HG03097 (cell line): ENCODE measurements around the gene EHMT1.
"Not testable (repeated sequence)": the region's sequence is repeated elsewhere in the genome, so short reads cannot be mapped to it uniquely, and the experiment has no call there.

Experiments
- ATAC-seq: cut with Tn5 transposase; IDR thresholded peaks from one replicate; pipeline ENCODE4 v1.9.1; 2021; ENCODE audit not compliant: unreplicated experiment, low FRiP score

EHMT1 gene

DNA sequence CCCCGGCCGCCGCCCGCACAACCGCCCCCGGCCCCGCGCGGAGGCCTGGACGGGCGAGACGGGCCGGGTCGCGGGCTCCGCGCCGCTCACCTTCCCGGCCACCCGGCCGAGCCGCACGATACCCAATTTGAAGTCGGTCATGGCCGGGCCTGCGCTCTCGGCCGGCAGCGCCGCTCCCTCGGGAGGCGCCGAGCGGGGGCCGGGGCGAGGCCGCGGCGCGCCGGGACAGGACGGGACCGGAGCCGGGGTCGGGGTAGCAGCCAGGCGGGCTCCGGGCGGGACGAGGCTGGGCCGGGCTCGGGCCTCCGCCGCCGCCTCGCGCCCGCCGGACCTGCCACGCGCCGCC, 28.7 kb upstream of the EHMT1 start:
- ATAC-seq = no peak

DNA sequence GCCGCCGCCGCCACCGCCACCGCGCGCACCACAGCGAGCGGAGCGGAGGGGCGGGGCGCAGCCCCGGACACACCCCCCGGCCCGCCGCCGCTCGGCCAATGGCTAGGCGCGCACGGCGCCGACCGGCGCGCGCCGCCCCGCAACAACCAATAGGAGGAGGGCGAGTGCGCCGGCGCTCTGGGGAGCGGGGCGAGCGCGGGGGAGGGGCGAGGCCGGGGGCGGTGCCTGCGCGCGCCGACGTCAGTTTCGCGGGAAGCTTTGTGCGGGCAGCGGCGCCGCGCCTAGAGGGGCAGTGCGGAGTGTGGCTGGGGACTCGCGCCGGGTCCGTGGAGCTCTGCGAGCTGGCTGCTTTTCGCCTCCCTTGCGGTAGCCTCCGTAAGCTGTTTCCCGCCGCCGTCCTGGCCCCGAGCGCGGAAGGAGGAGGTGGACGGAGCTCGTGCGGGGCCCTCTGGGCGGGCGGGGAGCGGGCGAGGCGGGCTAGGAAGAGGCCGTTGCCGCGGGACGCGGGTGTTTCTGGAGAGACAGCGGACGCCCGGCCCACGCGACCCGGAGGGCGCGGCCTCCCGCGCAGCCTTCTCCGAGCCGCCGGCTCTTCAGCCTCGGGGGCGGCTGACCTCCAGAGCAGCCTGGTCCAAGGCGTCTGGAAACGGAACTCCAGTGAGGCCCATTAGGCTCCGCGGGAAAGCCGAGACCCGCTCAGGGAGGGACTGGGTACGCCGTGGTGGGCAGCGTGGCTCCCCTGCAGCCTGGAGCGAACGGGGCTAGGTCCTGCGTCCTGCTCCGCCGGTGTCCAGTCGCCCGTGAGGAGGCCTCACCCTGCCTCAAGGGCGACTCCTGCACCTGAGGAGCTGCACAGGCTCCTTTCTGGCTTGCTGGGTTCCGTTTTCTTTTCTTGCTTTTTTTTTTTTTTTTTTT, 28.1 kb upstream of the EHMT1 start, which contains the start of gene ZMYND19:
TSS of gene ZMYND19 (minus strand) at position 44 of the 915 bp plus-strand sequence. CDS start 249 bp downstream, outside the sequence.
- peak; percentile 81 for ATAC-seq

DNA sequence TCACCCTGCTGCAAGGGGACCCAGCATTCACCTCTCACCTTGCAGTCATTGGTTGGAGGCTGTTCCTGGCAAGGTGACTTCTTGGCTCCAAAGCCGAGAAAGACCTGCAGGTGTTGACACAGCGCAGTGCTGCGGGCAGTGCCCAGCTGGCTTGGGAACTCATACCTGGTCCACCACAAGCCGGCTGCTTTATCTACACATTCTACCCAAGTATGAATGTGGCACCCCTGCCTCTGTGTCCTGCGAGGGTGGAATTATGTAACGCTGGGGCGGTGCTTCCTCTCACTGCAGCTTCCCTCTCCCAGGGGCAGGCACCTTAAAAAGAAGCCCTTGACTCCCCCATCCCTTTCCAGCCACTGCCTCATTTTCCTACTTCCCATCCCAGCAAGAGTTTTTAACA, 26.0 kb upstream of the EHMT1 start:
- ATAC-seq = no peak

DNA sequence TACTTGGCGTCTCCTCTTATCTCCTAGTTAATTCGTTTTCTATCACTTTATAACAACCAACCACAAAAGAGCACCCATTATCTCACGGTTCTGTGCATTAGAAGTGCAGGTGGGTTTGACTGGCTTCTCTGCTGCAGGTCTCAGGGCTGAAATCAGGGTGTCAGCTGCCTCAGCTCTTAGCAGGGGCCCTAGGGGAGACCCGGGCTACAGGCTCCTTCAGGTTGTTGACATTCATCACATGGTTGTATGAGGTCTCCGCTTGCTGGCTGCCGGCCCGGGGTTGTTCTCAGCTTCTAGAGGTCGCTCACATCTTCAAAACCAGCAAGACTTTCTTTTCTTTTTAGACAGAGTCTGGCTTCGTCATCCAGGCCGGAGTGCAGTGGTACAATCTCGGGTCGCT, 25.6 kb upstream of the EHMT1 start:
- no peak for ATAC-seq

DNA sequence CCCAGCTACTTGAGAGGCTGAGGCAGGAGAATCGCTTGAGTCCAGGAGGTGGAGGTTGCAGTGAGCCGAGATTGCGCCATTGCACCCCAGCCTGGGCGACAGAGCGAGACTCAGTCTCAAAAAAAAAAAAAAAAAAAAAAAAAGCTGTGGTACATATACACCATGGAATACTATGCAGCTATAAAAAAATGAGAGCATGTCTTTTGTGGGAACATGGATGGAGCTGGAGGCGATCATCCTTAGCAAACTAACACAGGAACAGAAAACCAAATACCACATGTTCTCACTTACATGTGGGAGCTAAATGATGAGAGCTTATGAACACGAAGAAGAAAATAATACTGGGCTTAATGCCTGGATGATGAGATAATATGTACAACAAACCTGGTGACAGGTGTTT, 22.2 kb upstream of the EHMT1 start:
- ATAC-seq = not testable (repeated sequence)

DNA sequence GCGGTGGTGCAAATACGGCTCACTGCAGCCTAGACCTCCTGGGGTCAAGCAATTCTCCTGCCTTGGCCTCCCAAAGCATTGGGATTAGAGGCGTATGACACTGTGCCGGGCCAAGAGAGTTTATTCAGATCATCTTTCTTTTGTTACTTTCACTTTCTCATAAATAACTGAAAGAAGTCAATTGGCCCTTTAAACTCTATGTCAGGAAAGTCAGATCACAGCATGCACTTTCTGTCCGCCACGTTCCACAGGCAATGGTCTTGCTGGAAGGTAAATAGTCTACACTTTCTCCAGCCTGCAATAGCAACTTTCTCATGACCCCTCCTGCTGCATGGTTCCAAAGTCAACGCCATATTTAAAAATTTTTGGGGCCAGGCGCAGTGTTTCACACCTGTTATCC, 19.9 kb upstream of the EHMT1 start:
- no peak for ATAC-seq

DNA sequence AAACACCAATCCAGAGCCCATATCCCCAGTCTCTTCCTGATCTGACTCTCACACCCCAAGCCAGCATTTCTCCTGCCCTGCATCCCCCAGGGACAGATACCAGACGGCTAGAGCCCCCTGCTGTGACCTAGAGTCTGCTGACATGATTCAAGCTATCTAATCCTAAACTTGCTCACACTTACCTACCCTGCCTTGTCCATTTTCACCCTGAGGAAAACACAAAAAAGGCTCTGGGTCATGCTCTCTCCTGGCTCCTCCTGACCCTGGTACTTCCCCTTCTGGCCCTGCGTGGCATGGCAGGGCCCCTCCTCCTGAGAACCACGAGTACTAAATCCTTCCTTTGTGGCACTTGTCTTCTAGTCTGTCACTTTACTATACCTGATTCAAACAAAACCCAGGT, 16.1 kb upstream of the EHMT1 start:
- ATAC-seq = no peak

DNA sequence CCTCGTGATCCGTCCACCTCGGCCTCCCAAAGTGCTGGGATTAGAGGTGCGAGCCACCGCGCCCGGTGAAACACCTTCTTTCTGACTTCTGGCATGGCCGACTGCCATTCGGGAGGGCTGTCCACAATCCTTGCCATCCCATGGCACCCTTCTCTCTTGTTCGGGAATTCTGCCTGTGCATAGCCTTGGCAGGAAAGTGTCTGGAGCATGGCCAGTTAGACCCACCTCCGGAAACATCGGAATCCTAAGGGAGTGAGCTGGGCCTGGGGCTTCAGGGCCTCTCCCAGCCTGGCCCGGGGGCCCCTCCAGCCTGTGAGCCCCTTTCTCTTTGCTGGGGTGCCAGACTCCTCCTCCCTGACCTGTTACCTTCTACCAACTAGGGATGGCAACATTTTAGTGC, 14.9 kb upstream of the EHMT1 start:
- ATAC-seq = no peak

DNA sequence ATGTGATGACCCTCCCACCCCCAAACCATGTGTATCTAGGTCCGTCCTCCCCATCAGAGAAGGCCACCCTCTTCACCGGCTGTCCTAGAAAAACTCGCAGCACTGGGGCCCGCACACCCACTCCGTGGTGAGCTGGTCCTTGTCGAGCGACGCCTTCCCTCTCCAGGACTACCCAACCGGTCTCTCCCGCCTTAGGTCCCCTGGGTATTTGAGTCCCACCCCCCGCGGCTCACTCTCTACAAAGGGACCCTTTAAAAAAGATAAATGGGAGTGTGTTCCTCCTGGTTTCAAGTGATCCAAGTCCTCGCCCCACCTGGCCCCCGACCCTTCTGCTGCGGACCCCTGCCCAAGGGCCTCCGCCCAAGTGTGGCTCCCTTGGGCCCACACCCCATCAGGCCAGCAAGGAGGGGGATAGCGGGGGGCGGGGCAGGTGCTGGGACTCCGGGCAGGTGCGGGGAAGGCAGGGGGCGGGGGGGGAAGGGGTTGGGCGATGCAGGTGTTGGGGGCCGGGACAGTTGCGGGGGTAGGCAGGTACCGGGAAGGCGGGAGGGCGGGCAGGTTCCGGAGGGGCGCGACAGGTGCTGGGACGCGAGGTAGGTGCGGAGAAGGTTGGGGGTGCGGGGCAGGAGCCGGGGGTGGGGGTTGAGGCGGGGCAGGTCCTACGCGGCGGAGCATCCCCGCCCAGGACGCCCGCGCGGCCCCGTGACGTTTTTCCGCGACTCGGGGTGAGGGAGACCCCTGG, 14.3 kb upstream of the EHMT1 start:
- no peak for ATAC-seq

DNA sequence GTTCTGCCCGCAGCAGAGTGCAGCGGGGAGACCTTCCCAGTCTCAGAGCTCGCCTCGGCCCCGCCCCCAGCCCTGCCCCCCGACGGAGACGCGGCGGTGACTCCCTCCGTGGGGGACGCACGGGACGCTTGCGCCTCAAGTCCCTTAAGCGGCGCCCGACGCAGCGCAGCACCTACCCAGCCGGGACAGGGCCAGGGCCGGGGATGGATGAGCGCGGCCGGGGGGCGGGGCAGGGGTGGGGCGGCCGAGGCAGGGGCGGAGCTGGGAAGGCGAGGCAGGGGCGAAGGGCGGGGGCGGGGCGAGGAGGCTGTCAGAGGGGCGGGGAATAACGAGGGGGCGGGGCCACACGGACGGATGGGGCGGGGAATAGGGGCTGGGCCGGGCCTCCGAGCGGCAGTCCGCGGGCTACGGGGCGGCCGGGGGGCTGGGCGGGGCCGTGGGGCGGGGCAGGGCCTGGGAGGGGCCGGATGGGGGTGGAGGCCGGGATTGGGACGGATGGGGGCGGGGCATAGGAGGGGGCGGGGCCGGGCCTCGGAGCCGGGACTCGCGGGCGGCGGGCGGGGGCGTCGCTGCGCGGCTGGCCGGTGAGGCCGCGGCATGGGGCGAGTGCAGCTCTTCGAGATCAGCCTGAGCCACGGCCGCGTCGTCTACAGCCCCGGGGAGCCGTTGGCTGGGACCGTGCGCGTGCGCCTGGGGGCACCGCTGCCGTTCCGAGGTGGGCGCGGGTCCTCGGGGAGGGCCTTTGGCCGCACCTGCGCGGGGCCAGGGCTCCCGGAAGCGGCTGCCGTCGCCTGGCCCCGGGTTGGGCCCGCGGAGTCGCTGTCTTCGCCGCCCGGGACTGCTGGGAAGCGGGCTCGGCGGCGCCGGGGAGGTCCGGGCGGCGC, 13.4 kb upstream of the EHMT1 start, which contains the start of gene ARRDC1:
TSS of gene ARRDC1 (plus strand) at position 566 of the 884 bp plus-strand sequence. CDS start at position 598, 32 bp downstream.
- peak; percentile 62 for ATAC-seq

DNA sequence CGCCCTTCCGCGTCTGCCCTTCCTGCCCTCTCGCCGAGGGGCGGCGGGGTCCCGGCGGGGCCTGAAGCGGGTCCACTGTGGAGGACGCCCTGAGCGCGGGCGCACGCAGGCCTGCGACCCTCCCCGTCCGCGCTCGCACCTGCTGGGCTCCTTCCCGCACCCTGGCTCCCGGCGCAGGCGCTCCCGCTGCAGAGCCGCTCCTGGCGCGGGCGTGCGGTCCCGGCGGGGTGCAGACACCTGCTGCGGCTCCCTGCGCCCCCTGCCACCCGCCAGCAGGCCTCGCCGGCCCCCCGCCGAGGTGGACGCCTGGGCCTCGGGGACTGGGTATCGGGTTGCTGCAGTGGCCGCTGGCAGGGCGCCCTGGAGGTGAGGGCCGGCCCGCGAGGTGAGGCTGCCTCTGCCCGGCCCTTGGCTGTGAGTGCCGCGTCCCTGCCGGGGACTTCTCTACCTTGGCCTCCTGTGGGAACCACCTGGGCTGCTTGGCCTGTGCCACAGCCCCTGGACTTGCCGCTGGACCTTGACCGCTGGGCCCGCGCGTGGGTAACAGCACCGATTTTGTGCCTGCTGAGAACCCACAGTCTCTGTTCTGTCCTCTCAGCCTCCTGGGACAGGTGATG, 12.7 kb upstream of the EHMT1 start:
- peak; percentile 12 for ATAC-seq

DNA sequence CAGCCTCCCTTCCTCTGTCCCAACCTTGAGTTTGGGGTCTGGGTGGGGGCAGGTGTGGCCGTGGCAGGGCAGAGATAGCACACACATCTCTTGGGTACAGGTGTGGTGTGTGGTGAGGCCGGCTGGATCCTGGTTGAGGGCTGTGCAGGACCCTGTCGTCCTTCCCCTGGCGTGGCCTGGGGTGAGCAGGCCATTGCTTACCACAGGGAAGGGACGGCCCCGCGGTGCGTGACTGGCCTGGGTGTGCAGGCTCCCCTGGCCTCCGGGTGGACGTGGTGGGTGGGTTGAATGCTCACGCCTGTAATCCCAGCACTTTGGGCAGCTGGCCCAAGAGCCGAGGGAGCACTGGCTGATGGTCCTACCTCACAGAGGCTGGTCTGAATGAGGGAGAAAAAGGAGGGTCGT, 12.1 kb upstream of the EHMT1 start:
- no peak for ATAC-seq

DNA sequence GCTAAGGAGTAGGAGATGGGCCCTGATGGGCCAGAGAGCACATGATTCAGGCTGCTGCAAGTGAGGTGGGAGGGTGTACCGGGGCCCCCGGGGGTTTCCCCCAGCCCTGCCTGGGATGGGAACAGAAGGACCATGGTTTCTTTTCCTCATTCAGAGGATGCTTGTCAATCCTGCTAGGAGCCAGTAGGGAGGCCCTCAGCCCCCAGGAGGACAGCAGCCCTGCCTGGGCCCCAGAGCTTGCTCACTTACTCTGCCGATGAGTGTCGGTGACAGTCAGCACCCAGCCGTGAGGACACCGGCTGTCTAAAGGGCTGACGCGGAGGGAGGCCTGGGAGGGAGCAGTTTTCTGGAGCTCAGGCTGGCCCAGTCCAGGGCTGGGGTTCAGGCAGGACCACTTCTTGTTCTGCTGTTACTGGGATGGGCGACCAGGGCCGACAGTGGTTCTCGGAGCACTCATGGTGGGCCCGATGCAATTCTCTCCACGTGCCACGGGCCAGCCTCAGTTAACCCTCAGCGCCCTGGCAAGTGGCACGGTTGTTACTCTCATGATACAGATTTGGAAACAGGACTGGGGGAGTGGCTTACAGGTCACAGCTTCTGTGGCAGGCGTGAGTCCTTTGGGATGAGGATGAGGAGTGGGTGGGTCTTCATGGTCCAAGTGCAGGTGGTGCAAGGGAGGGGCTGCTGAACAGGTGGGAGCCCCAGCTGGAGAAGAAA, 11.5 kb upstream of the EHMT1 start:
- no peak for ATAC-seq

DNA sequence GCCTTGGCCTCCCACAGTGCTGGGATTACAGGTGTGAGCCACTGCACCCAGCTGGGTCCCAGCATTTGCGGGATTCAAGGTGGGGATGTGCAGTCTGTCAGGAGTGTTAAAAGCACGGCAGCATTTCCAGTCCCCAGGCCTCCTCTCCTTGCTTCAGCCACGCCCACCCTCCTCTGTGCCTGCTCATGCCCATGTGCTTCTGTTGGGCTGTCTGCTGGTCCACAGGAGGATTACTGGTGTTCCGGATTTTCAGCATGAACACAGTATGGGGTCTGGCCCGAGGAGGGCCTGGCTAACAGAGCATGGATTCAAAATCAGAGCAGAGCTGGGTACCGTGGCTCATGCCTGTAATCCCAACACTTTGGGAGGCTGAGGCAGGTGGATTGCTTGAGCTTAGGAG, 7.9 kb upstream of the EHMT1 start:
- no peak for ATAC-seq

DNA sequence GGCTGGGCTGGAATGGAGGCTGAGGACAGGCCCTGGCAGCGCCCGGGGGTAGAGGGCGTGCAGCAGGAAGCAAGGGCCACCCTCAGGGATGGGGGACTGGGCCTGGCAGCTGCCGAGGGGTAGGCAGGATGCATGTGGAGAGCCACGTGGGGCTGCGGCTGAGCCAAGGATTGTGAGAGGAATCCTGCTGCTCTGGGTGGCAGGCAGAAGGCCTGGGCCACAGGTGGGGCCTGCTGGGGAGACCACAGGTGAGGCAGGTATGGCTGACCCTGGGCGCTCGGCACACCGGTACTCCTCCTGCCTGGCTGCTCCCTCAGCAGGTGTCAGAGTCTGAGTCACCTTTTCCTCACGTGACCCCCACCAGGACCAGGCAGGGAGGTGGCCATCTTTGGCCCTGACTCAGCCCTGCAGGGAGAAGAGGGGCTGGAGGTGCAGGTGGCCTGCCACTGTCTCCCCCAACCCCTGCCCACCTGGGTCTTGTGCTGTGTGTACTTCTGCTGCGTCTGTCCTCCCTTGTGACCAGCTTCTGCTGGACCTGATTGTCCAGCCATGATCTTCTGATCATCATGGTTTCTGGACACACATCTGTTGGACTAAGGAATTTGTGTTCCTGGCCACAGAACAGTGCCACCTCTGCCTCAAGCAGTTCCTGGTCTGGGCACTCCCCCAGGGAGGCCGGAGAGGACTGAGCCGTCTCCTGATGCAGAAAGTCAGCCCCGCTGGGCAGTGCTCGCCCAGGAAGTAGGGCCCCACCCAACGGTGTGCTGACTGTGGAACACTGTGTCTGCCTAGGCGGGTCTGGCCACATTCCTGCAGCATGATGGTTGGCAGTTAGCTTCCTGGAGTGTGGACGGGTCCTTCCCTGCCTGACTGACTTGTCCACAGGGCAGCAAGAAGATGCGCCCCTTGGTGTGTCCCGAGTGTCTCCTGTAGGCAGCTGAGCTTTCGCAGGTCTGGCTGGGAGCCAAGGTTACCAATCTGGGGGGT, 6.9 kb upstream of the EHMT1 start:
- no peak for ATAC-seq

DNA sequence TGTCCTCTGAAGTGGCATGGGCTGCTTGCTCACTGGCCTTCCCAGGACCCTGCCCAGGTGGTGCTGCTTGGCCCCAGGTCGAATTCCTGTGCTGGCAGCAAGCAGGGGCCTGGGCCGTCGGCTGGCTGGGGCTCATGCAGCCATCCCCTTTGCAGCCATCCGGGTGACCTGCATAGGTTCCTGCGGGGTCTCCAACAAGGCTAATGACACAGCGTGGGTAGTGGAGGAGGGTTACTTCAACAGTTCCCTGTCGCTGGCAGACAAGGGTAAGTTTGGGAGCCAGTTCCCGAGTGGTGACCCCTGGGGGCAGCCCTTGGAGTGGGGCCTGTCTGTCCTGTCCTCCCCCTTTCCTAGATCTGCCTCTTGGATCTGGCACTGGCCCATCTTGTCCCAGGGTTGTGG, 6.1 kb upstream of the EHMT1 start:
- ATAC-seq = no peak

DNA sequence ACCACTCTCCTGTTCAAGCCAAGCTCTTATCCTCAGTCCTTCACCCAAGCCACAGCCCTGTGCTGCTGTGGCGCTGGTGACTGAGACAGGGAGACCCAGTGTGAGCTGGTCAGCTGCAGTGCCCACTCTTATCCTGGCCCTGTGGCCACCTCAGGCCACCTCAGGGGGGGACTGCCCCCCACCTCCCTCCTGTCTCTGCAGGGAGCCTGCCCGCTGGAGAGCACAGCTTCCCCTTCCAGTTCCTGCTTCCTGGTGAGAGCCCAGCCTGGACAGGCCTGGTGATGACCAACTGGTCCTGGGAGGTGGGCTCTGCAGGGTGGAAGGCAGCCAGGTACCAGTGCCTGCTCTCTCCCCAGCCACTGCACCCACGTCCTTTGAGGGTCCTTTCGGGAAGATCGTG, 5.5 kb upstream of the EHMT1 start:
- ATAC-seq = no peak

DNA sequence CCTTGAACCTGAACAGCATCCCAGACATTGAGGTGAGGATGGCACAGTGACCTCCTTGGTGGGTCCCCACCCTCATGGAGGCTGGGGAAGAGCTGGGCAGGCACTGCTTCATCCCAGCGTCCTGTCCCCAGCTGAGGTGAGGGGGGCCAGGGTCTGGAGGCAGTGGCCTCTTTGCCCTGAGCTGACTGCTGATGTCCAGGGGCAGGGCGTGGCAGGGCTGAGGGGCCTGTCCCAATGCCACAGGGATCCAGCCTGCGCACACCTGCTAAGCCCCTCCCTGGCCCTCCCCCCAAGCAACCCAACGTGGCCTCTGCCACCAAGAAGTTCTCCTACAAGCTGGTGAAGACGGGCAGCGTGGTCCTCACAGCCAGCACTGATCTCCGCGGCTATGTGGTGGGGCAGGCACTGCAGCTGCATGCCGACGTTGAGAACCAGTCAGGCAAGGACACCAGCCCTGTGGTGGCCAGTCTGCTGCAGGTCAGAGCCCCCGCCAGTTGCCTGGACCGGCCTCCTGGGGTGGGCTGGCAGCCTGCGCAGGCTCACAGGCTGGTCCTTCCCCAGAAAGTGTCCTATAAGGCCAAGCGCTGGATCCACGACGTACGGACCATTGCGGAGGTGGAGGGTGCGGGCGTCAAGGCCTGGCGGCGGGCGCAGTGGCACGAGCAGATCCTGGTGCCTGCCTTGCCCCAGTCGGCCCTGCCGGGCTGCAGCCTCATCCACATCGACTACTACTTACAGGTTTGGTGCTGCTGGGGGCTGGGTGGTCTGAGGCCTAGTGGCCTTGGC, 4.9 kb upstream of the EHMT1 start:
- ATAC-seq = no peak
